ENCODE measurements around the gene CPA4.

The CPA4 gene

GRCh38 chr7:130356121-130356875, 63.3 kb downstream of the CPA4 start:
- no peak for TF ChIP-seq CTCF (IDR thresholded peaks at IDR 0.05)

GRCh38 chr7:130356876-130357611, 64.1 kb downstream of the CPA4 start:
- TF ChIP-seq CTCF (IDR thresholded peaks at IDR 0.05) = no peak

- TF ChIP-seq CTCF (IDR thresholded peaks at IDR 0.05) = no peak
Observed at GRCh38 chr7:130358471-130358870, 65.5 kb downstream of the CPA4 start.

GRCh38 chr7:130359276-130359857, 66.4 kb downstream of the CPA4 start:
- no peak for TF ChIP-seq CTCF (IDR thresholded peaks at IDR 0.05)

- TF ChIP-seq CTCF (IDR thresholded peaks at IDR 0.05) = no peak
Observed at GRCh38 chr7:130360518-130360917, 67.6 kb downstream of the CPA4 start.

- TF ChIP-seq CTCF (IDR thresholded peaks at IDR 0.05) = no peak
Observed at GRCh38 chr7:130361681-130362080, 68.7 kb downstream of the CPA4 start.

- no peak for TF ChIP-seq CTCF (IDR thresholded peaks at IDR 0.05)
Observed at GRCh38 chr7:130362251-130362816, 69.4 kb downstream of the CPA4 start.

Data from LNCAP (cell line).